ENCODE results near the gene C6orf141.

The C6orf141 gene

GRCh38 chr6:49539102-49539501 lies 11.4 kb upstream of the C6orf141 start:
- DNase-seq (ENCODE audit: low read depth), result no peak

GRCh38 chr6:49540614-49541013 lies 9.9 kb upstream of the C6orf141 start:
- no peak for DNase-seq (ENCODE audit: low read depth)

- DNase-seq (ENCODE audit: low read depth), result no peak
Measured at GRCh38 chr6:49541210-49541724, 9.2 kb upstream of the C6orf141 start.

- no peak for DNase-seq (ENCODE audit: low read depth)
Measured at GRCh38 chr6:49541936-49542335, 8.5 kb upstream of the C6orf141 start.

- DNase-seq (ENCODE audit: low read depth), result no peak
Measured at GRCh38 chr6:49543087-49543858, 7.2 kb upstream of the C6orf141 start.

- no peak for DNase-seq (ENCODE audit: low read depth)
Measured at GRCh38 chr6:49546331-49546730, 4.1 kb upstream of the C6orf141 start.

GRCh38 chr6:49548613-49549304 lies 1.7 kb upstream of the C6orf141 start:
- DNase-seq (ENCODE audit: low read depth), result no peak

GRCh38 chr6:49549691-49550491 lies 577 bp upstream of the C6orf141 start:
- no peak for DNase-seq (ENCODE audit: low read depth)

GRCh38 chr6:49551078-49551865 lies 804 bp downstream of the C6orf141 start:
- DNase-seq (ENCODE audit: low read depth), result no peak

GRCh38 chr6:49551866-49552129 lies 1.3 kb downstream of the C6orf141 start:
- no peak for DNase-seq (ENCODE audit: low read depth)

GRCh38 chr6:49552596-49552995 lies 2.1 kb downstream of the C6orf141 start:
- no peak for DNase-seq (ENCODE audit: low read depth)

- DNase-seq (ENCODE audit: low read depth), result no peak
Measured at GRCh38 chr6:49553384-49553783, 2.9 kb downstream of the C6orf141 start.

GRCh38 chr6:49555951-49556350 lies 5.5 kb downstream of the C6orf141 start:
- no peak for DNase-seq (ENCODE audit: low read depth)

GRCh38 chr6:49556429-49556837 lies 6.0 kb downstream of the C6orf141 start:
- no peak for DNase-seq (ENCODE audit: low read depth)

- DNase-seq (ENCODE audit: low read depth), result no peak
Measured at GRCh38 chr6:49557177-49557576, 6.7 kb downstream of the C6orf141 start.

GRCh38 chr6:49558238-49558637 lies 7.8 kb downstream of the C6orf141 start:
- DNase-seq (ENCODE audit: low read depth), result no peak

GRCh38 chr6:49563006-49563886 lies 12.8 kb downstream of the C6orf141 start:
- no peak for DNase-seq (ENCODE audit: low read depth)

- no peak for DNase-seq (ENCODE audit: low read depth)
Measured at GRCh38 chr6:49564552-49564951, 14.1 kb downstream of the C6orf141 start.

GRCh38 chr6:49565261-49565660 lies 14.8 kb downstream of the C6orf141 start:
- no peak for DNase-seq (ENCODE audit: low read depth)

GRCh38 chr6:49565855-49566254 lies 15.4 kb downstream of the C6orf141 start:
- DNase-seq (ENCODE audit: low read depth), result no peak

GRCh38 chr6:49570474-49571079 lies 20.1 kb downstream of the C6orf141 start:
- DNase-seq (ENCODE audit: low read depth), result no peak

Measured in activated T-helper 1 cell treated with Interleukin-2 at 50 U/mL for 16 hours (primary cell).